Pancreas (tissue), 10 donors: Measurements from ENCODE around the gene HMG20B. TPM values are rescaled to one million over a fixed set of nuclear protein-coding genes. Genes with fewer than 3 reads are reported as not detected.
"Not testable (repeated sequence)": the region's sequence is repeated elsewhere in the genome, so short reads cannot be mapped to it uniquely, and the experiment has no call there.

Source experiments
- ATAC-seq, 4 donors: fragments of 200-7000 bp; cut with Tn5 transposase; one replicate each; pipeline versions ENCODE4 v1.8.0 to v1.9.1; 2020; ENCODE audit warnings: mild to moderate bottlenecking in 4 of 4, moderate library complexity in 4 of 4
- DNase-seq, 6 donors: peaks; one replicate each; pipeline ENCODE4 v3.0.0-alpha.2; 2020
- FAIRE-seq: peaks from 2 replicates; lab custom pipeline; 2012; peaks lifted over from hg19 to GRCh38; lab: Jason Lieb, UNC
- H3K27ac ChIP-seq, 4 donors: fragments of 200-600 bp; sonication (generic); 1 replicate in 3 of 4; 2 replicates in 1 of 4; pipeline versions ENCODE4 v1.5.0 to v1.8.0; 2020
- H3K27me3 ChIP-seq, 4 donors: fragments of 200-600 bp; one replicate each; pipeline ENCODE4 v1.8.0; 2021
- H3K36me3 ChIP-seq, 3 donors: fragments of 200-600 bp; sonication (generic) in 1 of 3; one replicate each; pipeline versions ENCODE4 v1.5.0 to v1.8.0; 2020 to 2021
- H3K4me1 ChIP-seq, 3 donors: fragments of 200-600 bp; one replicate each; pipeline ENCODE4 v1.8.0; 2021
- H3K4me3 ChIP-seq, 4 donors: fragments of 200-600 bp; sonication (generic) in 2 of 4; one replicate each; pipeline versions ENCODE4 v1.5.0 to v1.8.0; 2020 to 2021
- H3K9me3 ChIP-seq, 4 donors: fragments of 200-600 bp; one replicate each; pipeline ENCODE4 v1.8.0; 2021
- CTCF ChIP-seq, 4 donors: fragments of 200-600 bp; sonication (generic) in 3 of 4; IDR thresholded peaks; one replicate each; pipeline versions ENCODE4 v1.5.0 to v1.8.0; 2021; ENCODE audit warnings: antibody characterized with exemption in 4 of 4
- WGBS, 2 donors: extraction: QIAGEN DNeasy Blood & Tissue Kit; methylation state at CpG; one replicate each; pipeline ENCODE4 v1.1.7; 2013; 5-methylcytosine and 5-hydroxymethylcytosine counted together
- intact Hi-C, 3 donors: fragments of 100-400 bp; cut with DNase I; formaldehyde crosslinking; loops; one replicate each; pipeline versions ENCODE4 v1.11.1 to v1.14.2; 2022
- polyA plus RNA-seq, 2 donors: library from polyadenylated mRNA; stranded (reverse); fragments of 200-250 nt; gene quantifications; one replicate each; pipeline ENCODE4 v1.2.3, GENCODE V29; 2013
- total RNA-seq, 6 donors: library from RNA; stranded (reverse); fragmentation: NEBNext Ultra II Directional in 4 of 6; extraction: Animal tissue kit (Norgen Biotek cat#: 25700) in 4 of 6; gene quantifications; one replicate each; pipeline versions ENCODE4 v1.2.1 to v1.2.4, GENCODE V29; 2021 to 2023
- donor health status: healthy with polysubstance abuse.
- donor health status: DM: no; HTN: no; CAD: no; lungs with moderate emphysema.
- donor health status: DM: no; HTN: no; CAD: no.
- donor health status: control.
- donor health status: control.
- donor health status: Bipolar disorder and iron deficiency.
- donor health status: DM: yes; HTN: yes; CAD: no.
- donor health status: DM: no; HTN: no; CAD: no.
- donor health status: DM: no; HTN: no; CAD: no.
- donor health status: DM: yes; HTN: yes; CAD: no.

The HMG20B gene
- total and polyA plus RNA-seq, 8 donors: 26.3 to 102 (median 31.7) TPM

- peak; percentile 96 to 99 (median 98) for ATAC-seq
- TF ChIP-seq CTCF (IDR thresholded peaks at IDR 0.05): no peak
- peaks cover 0 to 11% (median 8%) of the 10 kb centered on the region in 3 donors for H3K4me1 ChIP-seq
- WGBS, 2 donors: 1% methylated on average over 55 to 81 of the region's 81 CpGs
- peak within 1 kb of the TSS in 3 of 4 donors; percentile 28 to 70 (median 65) for H3K27ac ChIP-seq
- no peak for FAIRE-seq
- peak; percentile 91 to 99 (median 96) for DNase-seq
- no peaks in the 10 kb centered on the region for H3K9me3 ChIP-seq
- H3K4me3 ChIP-seq: peak within 1 kb of the TSS; percentile 76 to 95 (median 88)
- intact Hi-C loops: no loop called here
- H3K36me3 ChIP-seq: no peaks in the 10 kb centered on the region
- no peaks in the 10 kb centered on the region for H3K27me3 ChIP-seq
Observed at GRCh38 chr19:3557461-3558248, 15.1 kb upstream of the HMG20B start, which contains the start of gene MFSD12. TSS of gene MFSD12 (minus strand) at chr19:3557586. CDS start at chr19:3557403, 183 bp downstream.

- no peak for ATAC-seq
- no peak for FAIRE-seq
- TF ChIP-seq CTCF (IDR thresholded peaks at IDR 0.05): no peak
- Histone ChIP-seq H3K4me1 (no peaks in the 10 kb centered on the region), H3K4me3 (no peak overlapping the region), H3K27ac (no peak overlapping the region), H3K27me3 (no peaks in the 10 kb centered on the region), H3K9me3 (no peaks in the 10 kb centered on the region), H3K36me3 (no peaks in the 10 kb centered on the region)
- 73 to 80% methylated on average over 15 to 17 of the region's 17 CpGs for WGBS, 2 donors
- intact Hi-C loops: no loop called here
- peak in 1 of 6 donors; percentile 63 for DNase-seq
Observed at GRCh38 chr19:3563709-3564524, 8.8 kb upstream of the HMG20B start.

GRCh38 chr19:3565139-3565538, 7.6 kb upstream of the HMG20B start:
- 81 to 85% methylated on average over 19 of the region's 19 CpGs for WGBS, 2 donors
- no peak for DNase-seq
- no peak for FAIRE-seq

GRCh38 chr19:3570042-3570441, 2.7 kb upstream of the HMG20B start:
- H3K4me1 ChIP-seq, ATAC-seq, intact Hi-C loops, H3K9me3 ChIP-seq, H3K27ac ChIP-seq, H3K36me3 ChIP-seq, DNase-seq, H3K27me3 ChIP-seq, H3K4me3 ChIP-seq, FAIRE-seq: not testable (repeated sequence)
- WGBS, 2 donors: 63 to 74% methylated on average over 8 to 11 of the region's 11 CpGs

More at GRCh38 chr19:3565139-3565538, 7.6 kb upstream of the HMG20B start:
- intact Hi-C loops: no loop called here
- TF ChIP-seq CTCF (IDR thresholded peaks at IDR 0.05): no peak
- no peaks in the 10 kb centered on the region for H3K4me1 ChIP-seq
- H3K36me3 ChIP-seq: no peaks in the 10 kb centered on the region
- no peaks in the 10 kb centered on the region for H3K27me3 ChIP-seq
- H3K27ac ChIP-seq: no peak overlapping the region
- H3K9me3 ChIP-seq: no peaks in the 10 kb centered on the region
- no peak overlapping the region for H3K4me3 ChIP-seq
- ATAC-seq: no peak

- H3K9me3 ChIP-seq: no peaks in the 10 kb centered on the region
- no peak overlapping the region for H3K27ac ChIP-seq
- 55 to 58% methylated on average over 7 of the region's 7 CpGs for WGBS, 2 donors
- DNase-seq (peak in 1 of 6 donors; percentile 11), ATAC-seq (no peak), FAIRE-seq (no peak)
- H3K4me3 ChIP-seq: no peak overlapping the region
- no peaks in the 10 kb centered on the region for H3K27me3 ChIP-seq
- intact Hi-C loops: no loop called here
- H3K36me3 ChIP-seq: no peaks in the 10 kb centered on the region
- no peaks in the 10 kb centered on the region for H3K4me1 ChIP-seq
- TF ChIP-seq CTCF (IDR thresholded peaks at IDR 0.05): no peak
Observed at GRCh38 chr19:3570606-3571011, 2.1 kb upstream of the HMG20B start.
